ENCODE results near the gene PRRC2B. TPM values are rescaled to one million over a fixed set of nuclear protein-coding genes. Genes with fewer than 3 reads are reported as not detected.
A peak's percentile ranks its signal among the peaks of the same experiment; 100 is the strongest.

The PRRC2B gene
- total RNA-seq, 2 experiments from 2014 or later: 281 to 303 TPM

DNA sequence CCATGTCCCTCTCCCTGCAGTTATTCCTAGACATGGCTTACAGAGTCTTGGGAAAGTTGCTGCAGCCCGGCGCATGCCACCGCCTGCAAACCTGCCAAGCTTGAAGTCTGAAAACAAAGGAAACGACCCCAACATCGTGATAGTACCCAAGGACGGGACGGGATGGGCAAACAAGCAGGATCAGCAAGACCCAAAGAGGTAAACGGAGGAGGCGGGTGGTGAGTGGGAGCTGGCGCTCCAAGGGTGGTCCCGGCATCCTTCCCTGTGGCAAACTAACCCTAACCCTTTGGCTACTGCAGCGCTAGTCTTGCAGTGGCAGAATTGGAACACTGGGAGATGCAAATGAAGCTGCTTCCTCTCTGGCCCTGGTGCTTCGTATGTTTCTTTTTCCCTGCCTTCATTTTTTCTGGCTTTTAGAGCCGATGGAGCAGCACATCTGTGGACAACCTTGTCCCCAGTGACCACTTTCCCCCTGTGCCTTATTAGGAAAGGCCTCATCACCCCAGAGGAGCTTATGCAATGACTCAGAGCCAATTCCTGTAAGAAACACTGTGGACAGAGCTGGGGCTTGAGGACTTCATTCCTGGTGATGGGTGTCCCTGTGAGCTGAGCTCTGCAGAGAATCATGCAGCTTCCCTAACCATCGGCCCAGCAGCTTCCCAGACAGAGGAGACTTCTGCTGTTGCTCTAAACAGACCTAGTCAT, 38.9 kb downstream of the PRRC2B start:
- H3K27ac Mint-ChIP-seq: peak overlapping the region; percentile 36
- CTCF ChIA-PET: interaction anchor here (0.9 to 1.9 kb wide), 4 partner anchors 12 to 96 kb away, joined by 3 to 6 read pairs (median 4); no protein-coding TSS in a partner anchor
- peaks cover 51% of the 10 kb centered on the region for H3K36me3 Mint-ChIP-seq (ENCODE audit: low read depth)
- POLR2A ChIA-PET: no interaction called here
- no peak overlapping the region for H3K4me3 Mint-ChIP-seq
- no peaks in the 10 kb centered on the region for H3K9me3 Mint-ChIP-seq
- H3K27me3 Mint-ChIP-seq: no peaks in the 10 kb centered on the region
- no peak for DNase-seq
- peaks cover 27% of the 10 kb centered on the region for H3K4me1 Mint-ChIP-seq

DNA sequence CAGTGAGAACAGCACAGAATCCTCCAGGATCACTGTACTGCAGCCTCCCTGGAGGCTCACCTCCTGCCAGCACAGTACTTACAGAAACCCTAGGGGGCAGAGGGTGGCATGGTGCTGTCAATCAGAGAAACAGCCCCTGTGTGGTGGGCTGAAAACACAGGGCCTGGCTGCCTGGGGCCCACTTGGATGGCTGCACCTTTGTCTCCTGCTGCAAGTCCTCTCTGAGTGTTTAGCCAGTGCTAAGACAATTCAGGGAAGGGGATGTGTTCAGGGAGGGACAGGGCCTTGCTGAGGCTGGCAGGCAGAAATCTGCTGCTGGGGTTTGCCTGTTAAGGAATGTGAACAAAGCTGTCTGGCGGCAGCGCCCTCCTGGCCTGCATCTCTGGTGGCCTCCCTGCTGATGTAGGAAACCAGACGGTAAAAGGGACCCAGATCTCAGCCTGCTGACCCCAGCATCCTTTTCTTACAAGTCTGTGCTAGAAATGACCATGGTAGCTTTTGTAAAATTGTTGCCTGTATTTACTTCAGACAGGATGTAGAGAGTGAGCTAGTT, 39.5 kb downstream of the PRRC2B start:
- no peaks in the 10 kb centered on the region for H3K27me3 Mint-ChIP-seq
- POLR2A ChIA-PET: no interaction called here
- no peaks in the 10 kb centered on the region for H3K9me3 Mint-ChIP-seq
- DNase-seq: no peak
- peaks cover 56% of the 10 kb centered on the region for H3K36me3 Mint-ChIP-seq (ENCODE audit: low read depth)
- H3K4me3 Mint-ChIP-seq: no peak overlapping the region
- H3K4me1 Mint-ChIP-seq: peaks cover 28% of the 10 kb centered on the region
- peak overlapping the region; percentile 66 for H3K27ac Mint-ChIP-seq
- CTCF ChIA-PET: interaction anchor here (0.6 to 1.9 kb wide), 5 partner anchors 11 to 48 kb away, joined by 3 to 6 read pairs (median 4); no protein-coding TSS in a partner anchor

DNA sequence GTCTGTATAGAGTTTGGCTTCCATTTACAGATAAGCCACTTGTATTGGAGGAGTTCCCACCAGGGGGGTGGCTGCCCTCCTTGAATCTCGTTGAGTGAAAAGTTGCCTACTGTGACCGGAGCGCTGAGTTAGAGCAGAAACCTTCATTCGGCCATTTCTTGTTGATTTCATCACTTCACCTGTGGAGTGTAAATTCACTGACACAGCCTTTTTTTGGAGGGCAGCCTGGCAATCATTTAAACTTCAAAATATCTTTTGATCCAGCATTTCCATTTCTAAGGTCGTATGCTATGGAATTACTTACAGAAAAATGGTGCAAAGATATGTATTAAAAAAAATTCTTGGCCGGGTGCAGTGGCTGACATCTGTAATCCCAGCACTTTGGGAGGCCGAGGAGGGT, 40.8 kb downstream of the PRRC2B start:
- no peak for DNase-seq
- Mint-ChIP-seq H3K4me1 (peaks cover 18% of the 10 kb centered on the region), H3K27me3 (no peaks in the 10 kb centered on the region), H3K27ac (no peak overlapping the region), H3K9me3 (no peaks in the 10 kb centered on the region), H3K4me3 (no peak overlapping the region), H3K36me3 (ENCODE audit: low read depth) (peaks cover 61% of the 10 kb centered on the region)
- CTCF ChIA-PET: interaction anchor here (1.0 to 1.6 kb wide), 2 partner anchors 10 to 22 kb away, joined by 4 read pairs; no protein-coding TSS in a partner anchor
- POLR2A ChIA-PET: no interaction called here

DNA sequence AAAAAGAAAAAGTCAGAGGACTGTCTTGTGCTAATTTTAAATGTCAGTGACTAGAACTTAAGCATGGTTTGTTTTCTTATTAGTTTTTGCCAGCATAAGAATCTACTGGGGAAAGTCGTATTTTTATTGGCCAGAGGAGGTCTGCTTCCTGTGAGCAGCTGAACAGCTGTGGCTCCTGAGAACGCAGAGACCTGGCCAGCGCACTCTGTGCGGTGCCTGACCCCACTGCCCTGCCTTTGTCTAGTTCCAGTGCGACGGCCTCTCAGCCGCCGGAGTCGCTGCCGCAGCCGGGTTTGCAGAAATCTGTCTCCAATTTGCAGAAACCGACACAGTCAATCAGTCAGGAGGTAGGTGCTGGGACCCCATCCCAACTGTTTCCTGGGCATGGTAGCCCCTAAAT, 42.5 kb downstream of the PRRC2B start:
- Mint-ChIP-seq H3K4me1 (peaks cover 24% of the 10 kb centered on the region), H3K36me3 (ENCODE audit: low read depth) (peaks cover 66% of the 10 kb centered on the region), H3K27me3 (no peaks in the 10 kb centered on the region), H3K9me3 (no peaks in the 10 kb centered on the region), H3K27ac (peak overlapping the region; percentile 19), H3K4me3 (no peak overlapping the region)
- DNase-seq: no peak
- POLR2A ChIA-PET: no interaction called here
- CTCF ChIA-PET: no interaction called here

DNA sequence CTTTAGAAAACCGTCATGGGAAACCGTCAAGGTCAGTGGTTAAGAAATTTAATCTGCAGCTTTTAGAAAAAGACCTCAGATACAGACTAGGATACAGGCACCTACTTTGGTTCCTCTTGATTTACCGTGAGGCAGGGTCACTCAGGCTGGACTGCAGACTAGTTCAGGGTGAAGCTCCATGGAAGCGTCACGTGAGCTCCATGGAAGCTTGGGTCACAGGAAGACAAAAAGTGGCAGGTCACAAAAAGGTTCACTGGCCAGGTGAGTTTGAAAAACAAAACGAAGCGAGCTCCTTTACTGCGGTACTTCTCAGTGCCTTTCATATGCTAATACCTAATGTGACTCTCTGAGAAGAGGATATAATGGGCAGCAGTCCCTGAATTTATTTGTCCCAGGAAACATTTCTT, 43.0 kb downstream of the PRRC2B start:
- no peak for DNase-seq
- Mint-ChIP-seq H3K27me3 (no peaks in the 10 kb centered on the region), H3K36me3 (ENCODE audit: low read depth) (peaks cover 70% of the 10 kb centered on the region), H3K4me3 (no peak overlapping the region), H3K9me3 (no peaks in the 10 kb centered on the region), H3K27ac (no peak overlapping the region), H3K4me1 (peaks cover 27% of the 10 kb centered on the region)
- POLR2A ChIA-PET: no interaction called here
- CTCF ChIA-PET: no interaction called here

DNA sequence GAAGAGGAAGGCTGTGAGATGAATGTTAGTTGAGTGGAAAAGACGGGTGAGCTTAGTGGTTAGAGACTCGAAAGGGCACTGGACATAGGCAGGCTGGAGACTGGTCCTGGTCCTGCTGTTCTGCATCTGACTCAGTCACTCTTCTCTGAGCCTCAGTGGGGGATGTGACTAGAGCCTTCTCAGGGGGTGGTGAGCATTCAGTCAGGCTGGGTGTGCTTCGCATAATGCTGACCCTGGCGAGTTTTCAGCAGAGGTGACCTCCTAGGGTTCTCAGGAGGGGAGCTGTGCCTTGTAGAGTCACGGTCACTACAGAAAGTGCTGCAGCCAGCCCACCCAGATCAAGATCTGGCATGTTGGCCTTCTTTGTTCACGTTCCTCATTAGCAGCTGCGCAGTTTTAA, 44.3 kb downstream of the PRRC2B start:
- no peaks in the 10 kb centered on the region for H3K9me3 Mint-ChIP-seq
- no peaks in the 10 kb centered on the region for H3K27me3 Mint-ChIP-seq
- ChIA-PET CTCF (interaction anchor here (1.0 to 1.5 kb wide), 2 partner anchors 12 to 20 kb away, joined by 3 read pairs; no protein-coding TSS in a partner anchor), POLR2A (interaction anchor here (0.6 kb wide), 1 partner anchor 11 kb away, joined by 3 read pairs; no protein-coding TSS in a partner anchor)
- no peak overlapping the region for H3K27ac Mint-ChIP-seq
- H3K36me3 Mint-ChIP-seq (ENCODE audit: low read depth): peaks cover 71% of the 10 kb centered on the region
- no peak overlapping the region for H3K4me3 Mint-ChIP-seq
- DNase-seq: no peak
- peaks cover 21% of the 10 kb centered on the region for H3K4me1 Mint-ChIP-seq

DNA sequence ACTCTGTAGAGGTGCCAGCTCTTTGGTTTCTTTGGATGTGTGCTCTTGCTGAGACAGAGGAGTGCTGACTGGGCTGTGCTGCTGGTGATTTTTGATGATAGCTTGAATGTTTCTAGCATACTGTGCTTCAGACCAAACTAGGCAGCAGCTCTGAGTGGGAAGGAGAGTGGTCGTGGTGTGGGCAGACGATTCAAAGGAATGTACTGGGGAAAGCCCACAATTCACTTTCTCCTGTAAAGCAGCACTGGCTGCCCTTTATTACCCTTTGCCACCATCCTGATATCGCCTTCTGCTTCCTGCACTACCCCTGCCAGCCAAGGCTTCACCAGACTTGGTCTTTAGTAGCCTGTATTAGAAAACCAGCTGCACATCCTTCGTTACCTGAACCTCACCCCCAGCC, 45.3 kb downstream of the PRRC2B start:
- Mint-ChIP-seq H3K4me3 (no peak overlapping the region), H3K4me1 (peaks cover 21% of the 10 kb centered on the region), H3K27me3 (no peaks in the 10 kb centered on the region), H3K9me3 (no peaks in the 10 kb centered on the region), H3K36me3 (ENCODE audit: low read depth) (peaks cover 72% of the 10 kb centered on the region), H3K27ac (peak overlapping the region; percentile 20)
- DNase-seq: no peak
- POLR2A ChIA-PET: no interaction called here
- CTCF ChIA-PET: interaction anchor here (0.8 to 1.5 kb wide), 3 partner anchors 9 to 14 kb away, joined by 3 read pairs; no protein-coding TSS in a partner anchor

DNA sequence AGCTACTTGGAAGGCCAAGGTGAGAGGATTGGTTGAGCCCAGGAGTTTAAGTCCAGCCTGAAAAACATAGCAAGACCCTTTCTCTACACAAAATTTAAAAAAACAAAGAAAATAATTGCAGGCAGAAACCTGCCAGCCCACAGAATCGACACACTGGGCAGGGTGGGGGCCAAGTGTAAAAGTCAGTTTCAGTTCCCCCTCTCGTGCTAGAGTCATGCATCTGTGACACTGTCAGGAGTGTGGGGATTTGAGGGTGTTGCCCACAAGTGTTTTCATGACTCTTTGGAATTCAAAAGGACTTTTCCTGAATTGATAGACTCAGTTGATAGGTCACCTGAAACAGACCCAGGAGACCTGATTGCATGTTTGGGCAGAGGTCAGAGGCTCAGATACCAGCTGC, 47.6 kb downstream of the PRRC2B start:
- POLR2A ChIA-PET: no interaction called here
- no peak for DNase-seq
- H3K9me3 Mint-ChIP-seq: no peaks in the 10 kb centered on the region
- peaks cover 75% of the 10 kb centered on the region for H3K36me3 Mint-ChIP-seq (ENCODE audit: low read depth)
- peak overlapping the region; percentile 27 for H3K27ac Mint-ChIP-seq
- H3K4me1 Mint-ChIP-seq: peaks cover 21% of the 10 kb centered on the region
- no peaks in the 10 kb centered on the region for H3K27me3 Mint-ChIP-seq
- CTCF ChIA-PET: no interaction called here
- H3K4me3 Mint-ChIP-seq: no peak overlapping the region

DNA sequence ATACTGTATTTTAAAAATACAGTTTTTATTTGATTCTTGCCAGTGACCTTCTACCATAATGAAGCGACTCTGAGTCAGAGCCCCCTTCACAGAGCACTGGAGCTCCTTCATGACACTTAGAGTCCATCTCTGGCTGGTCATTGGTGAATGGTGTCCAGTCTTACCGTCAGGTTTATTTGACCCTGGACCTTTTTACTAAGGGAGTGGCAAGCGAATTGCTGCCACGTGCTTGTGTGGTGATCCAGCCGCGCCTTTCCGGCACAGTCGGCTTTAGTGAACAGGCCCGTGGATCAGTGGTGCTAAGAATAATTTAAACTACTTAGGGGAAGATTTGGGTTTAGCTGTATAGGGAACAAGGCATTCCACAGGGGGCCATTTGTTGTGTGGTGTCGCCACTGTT, 48.5 kb downstream of the PRRC2B start:
- no peaks in the 10 kb centered on the region for H3K27me3 Mint-ChIP-seq
- no peaks in the 10 kb centered on the region for H3K9me3 Mint-ChIP-seq
- peaks cover 76% of the 10 kb centered on the region for H3K36me3 Mint-ChIP-seq (ENCODE audit: low read depth)
- no peak for DNase-seq
- H3K4me1 Mint-ChIP-seq: peaks cover 23% of the 10 kb centered on the region
- ChIA-PET CTCF (no interaction called here), POLR2A (no interaction called here)
- peak overlapping the region; percentile 22 for H3K27ac Mint-ChIP-seq
- no peak overlapping the region for H3K4me3 Mint-ChIP-seq

DNA sequence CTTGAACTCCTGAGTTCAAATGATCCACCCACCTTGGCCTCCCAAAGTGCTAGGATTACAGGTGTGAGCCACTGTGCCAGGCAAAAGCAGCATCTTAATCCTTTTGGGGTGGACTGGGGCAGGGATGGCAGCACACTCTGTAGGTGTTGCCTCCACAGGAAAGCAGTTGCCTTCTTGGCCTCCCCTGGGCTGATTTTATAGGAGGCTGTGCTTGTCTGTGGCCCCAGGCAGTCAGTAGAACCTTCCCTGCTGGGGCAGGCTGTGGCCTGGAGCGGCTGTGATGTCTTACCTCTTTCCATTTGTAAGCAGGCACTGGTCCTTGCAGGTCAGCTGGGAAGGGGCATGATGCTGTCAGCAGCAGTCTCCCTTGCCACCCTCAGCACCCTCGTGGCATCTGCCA, 49.8 kb downstream of the PRRC2B start:
- Mint-ChIP-seq H3K9me3 (no peaks in the 10 kb centered on the region), H3K36me3 (ENCODE audit: low read depth) (peaks cover 75% of the 10 kb centered on the region), H3K4me1 (peaks cover 21% of the 10 kb centered on the region), H3K27me3 (no peaks in the 10 kb centered on the region), H3K4me3 (no peak overlapping the region), H3K27ac (no peak overlapping the region)
- DNase-seq: no peak
- ChIA-PET CTCF (interaction anchor here (1.1 kb wide), 1 partner anchor 11 kb away, joined by 5 read pairs; no protein-coding TSS in a partner anchor), POLR2A (no interaction called here)

DNA sequence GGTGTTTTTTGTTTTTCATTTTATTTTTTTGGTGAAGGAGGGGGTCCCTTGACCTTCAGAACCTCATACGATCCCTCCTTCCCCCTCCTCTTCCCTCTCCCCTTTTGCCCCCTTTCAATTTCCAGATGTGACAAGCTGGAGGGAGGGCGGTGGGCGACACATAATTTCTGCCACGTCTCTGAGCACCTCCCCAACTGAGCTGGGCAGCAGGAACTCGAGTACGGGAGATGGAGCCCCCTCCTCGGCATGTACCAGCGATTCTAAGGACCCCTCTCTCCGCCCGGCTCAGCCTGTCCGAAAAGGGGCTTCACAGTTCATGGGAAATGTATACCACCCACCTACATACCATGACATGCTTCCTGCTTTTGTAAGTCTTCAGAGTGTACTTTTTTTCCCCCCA, 52.4 kb downstream of the PRRC2B start:
- Mint-ChIP-seq H3K4me1 (peaks cover 12% of the 10 kb centered on the region), H3K27ac (no peak overlapping the region)
- CTCF ChIA-PET: no interaction called here

DNA sequence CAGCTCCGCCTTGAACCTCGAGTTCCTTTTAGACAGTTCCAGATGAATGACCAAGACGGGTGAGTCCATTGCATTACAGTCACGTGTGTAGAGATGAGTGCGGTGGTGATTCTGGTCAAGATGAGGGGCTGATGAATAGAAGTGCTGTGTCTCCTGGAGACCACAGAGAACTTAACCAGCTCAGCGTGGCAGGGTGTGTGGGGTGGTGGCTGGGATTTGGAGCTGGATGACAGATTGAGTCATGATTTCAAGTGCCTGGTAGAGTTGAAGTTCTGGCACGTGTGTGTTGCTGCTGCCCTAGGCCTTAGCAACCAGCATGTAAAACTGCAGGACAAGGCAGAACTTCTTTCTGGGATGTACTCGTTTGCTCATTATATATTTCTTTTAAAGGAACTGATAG, 53.3 kb downstream of the PRRC2B start:
- peak overlapping the region; percentile 58 for H3K27ac Mint-ChIP-seq
- no peaks in the 10 kb centered on the region for H3K27me3 Mint-ChIP-seq
- CTCF ChIA-PET: no interaction called here
- no peak for DNase-seq
- peaks cover 14% of the 10 kb centered on the region for H3K4me1 Mint-ChIP-seq
- H3K4me3 Mint-ChIP-seq: no peak overlapping the region
- peaks cover 80% of the 10 kb centered on the region for H3K36me3 Mint-ChIP-seq (ENCODE audit: low read depth)
- no peaks in the 10 kb centered on the region for H3K9me3 Mint-ChIP-seq
- POLR2A ChIA-PET: no interaction called here

More for the DNA sequence above, 52.4 kb downstream of the PRRC2B start:
- DNase-seq: no peak
- H3K4me3 Mint-ChIP-seq: no peak overlapping the region
- H3K36me3 Mint-ChIP-seq (ENCODE audit: low read depth): peaks cover 80% of the 10 kb centered on the region
- H3K27me3 Mint-ChIP-seq: no peaks in the 10 kb centered on the region
- no peaks in the 10 kb centered on the region for H3K9me3 Mint-ChIP-seq
- POLR2A ChIA-PET: no interaction called here

DNA sequence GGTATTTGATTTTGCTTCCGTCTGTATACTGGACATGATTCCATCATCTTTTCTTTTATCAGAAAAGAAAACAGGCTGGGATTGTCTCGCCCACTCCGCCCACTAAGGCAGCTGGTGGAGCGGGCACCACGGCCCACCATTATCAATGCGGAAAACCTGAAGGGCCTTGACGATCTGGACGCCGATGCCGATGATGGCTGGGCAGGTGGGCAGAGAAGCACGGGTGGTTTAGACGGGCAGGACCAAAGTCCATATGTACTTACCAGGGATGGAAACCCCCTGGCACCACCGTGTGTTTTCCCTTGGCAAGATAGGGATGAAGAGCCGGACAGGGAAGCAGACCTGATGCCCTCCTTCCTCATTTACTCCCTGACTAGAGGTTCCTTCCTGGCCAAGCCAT, 53.7 kb downstream of the PRRC2B start:
- POLR2A ChIA-PET: no interaction called here
- no peak overlapping the region for H3K4me3 Mint-ChIP-seq
- no peaks in the 10 kb centered on the region for H3K9me3 Mint-ChIP-seq
- DNase-seq: no peak
- H3K27ac Mint-ChIP-seq: no peak overlapping the region
- H3K36me3 Mint-ChIP-seq (ENCODE audit: low read depth): peaks cover 80% of the 10 kb centered on the region
- CTCF ChIA-PET: interaction anchor here (1.0 kb wide), 1 partner anchor 8 kb away, joined by 3 read pairs; no protein-coding TSS in a partner anchor
- H3K4me1 Mint-ChIP-seq: peaks cover 17% of the 10 kb centered on the region
- no peaks in the 10 kb centered on the region for H3K27me3 Mint-ChIP-seq
